HG02840 (cell line): ENCODE results near the gene HES4.
"Not testable (repeated sequence)": the region's sequence is repeated elsewhere in the genome, so short reads cannot be mapped to it uniquely, and the experiment has no call there.

ENCODE experiments used
- ATAC-seq: cut with Tn5 transposase; IDR thresholded peaks from one replicate; pipeline ENCODE4 v1.9.1; 2021; ENCODE audit warnings: mild to moderate bottlenecking, moderate library complexity, moderate number of reproducible peaks; ENCODE audit not compliant: unreplicated experiment, low FRiP score

Gene HES4

GRCh38 chr1:981491-981954 is 18.4 kb downstream of the HES4 start:
- no peak for ATAC-seq

GRCh38 chr1:980602-981395 is 19.1 kb downstream of the HES4 start:
- no peak for ATAC-seq

GRCh38 chr1:980137-980571 is 19.7 kb downstream of the HES4 start:
- no peak for ATAC-seq

- no peak for ATAC-seq
These were observed 20.2 kb downstream of the HES4 start for GRCh38 chr1:979744-980072.

- ATAC-seq: no peak
These were observed 20.8 kb downstream of the HES4 start for GRCh38 chr1:978835-979743.

- ATAC-seq: no peak
These were observed 21.6 kb downstream of the HES4 start for GRCh38 chr1:978069-978834.

GRCh38 chr1:976791-977190 is 23.1 kb downstream of the HES4 start:
- ATAC-seq: not testable (repeated sequence)

GRCh38 chr1:975896-976683 is 23.8 kb downstream of the HES4 start:
- no peak for ATAC-seq

- no peak for ATAC-seq
These were observed 24.5 kb downstream of the HES4 start for GRCh38 chr1:975365-975764.

GRCh38 chr1:974687-975328 is 25.1 kb downstream of the HES4 start:
- ATAC-seq: no peak

- no peak for ATAC-seq
These were observed 25.6 kb downstream of the HES4 start for GRCh38 chr1:974293-974640.

GRCh38 chr1:973459-974292 is 26.2 kb downstream of the HES4 start:
- no peak for ATAC-seq

- ATAC-seq: no peak
These were observed 27.0 kb downstream of the HES4 start for GRCh38 chr1:972726-973458.

GRCh38 chr1:971751-972506 is 28.0 kb downstream of the HES4 start:
- no peak for ATAC-seq

- no peak for ATAC-seq
These were observed 28.7 kb downstream of the HES4 start for GRCh38 chr1:970973-971730.

GRCh38 chr1:970242-970972 is 29.5 kb downstream of the HES4 start:
- ATAC-seq: no peak
